Activated CD4-positive, alpha-beta T cell treated with anti-CD3 and anti-CD28 coated beads, Interleukin-2, Interleukin-4, amounts not matched to agents 100 ng/mL and 50 ng/mL, durations not matched to agents 16 hours and 8 hours (primary cell): Measurements from ENCODE around the gene RHOBTB3.

Source experiments
- DNase-seq: peaks from one replicate; pipeline ENCODE4 v3.0.0-alpha.2; 2020; ENCODE audit warnings: low spot score

RHOBTB3 gene

DNA sequence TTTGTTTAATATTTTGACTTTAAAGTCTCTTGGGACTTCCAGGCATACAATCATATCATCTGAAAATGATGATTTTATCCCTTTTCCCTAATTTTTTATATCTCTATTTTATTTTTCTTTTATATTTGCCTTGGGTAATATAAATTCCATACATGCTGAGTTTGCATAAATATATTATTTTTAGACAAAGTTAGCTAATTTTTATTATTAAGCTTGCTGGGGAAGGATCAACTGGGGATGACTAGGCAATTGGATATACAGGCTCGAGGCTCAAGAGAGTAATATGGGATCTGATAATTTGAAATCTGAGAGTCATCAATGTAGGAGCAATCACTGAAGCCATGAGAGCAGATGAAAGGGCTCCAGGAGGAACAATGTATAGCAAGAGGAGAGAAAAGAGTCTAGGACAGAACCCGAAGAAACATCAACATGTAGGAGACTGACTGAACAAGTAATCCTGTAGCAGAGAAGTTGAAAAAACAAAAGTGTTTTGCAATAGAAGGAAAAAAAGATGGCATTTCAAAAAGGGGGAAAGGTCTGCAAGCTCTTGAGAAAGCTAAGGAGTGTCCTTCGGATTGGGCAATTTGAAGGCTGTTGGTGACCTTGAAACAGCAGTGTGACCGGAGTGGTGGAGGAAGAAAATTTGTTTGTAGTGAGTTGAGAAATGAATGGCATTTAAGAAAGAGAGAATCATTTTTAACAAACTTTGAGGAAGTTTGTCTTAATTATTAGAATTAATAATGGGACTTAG is 17.0 kb upstream of the RHOBTB3 start:
- no peak for DNase-seq

DNA sequence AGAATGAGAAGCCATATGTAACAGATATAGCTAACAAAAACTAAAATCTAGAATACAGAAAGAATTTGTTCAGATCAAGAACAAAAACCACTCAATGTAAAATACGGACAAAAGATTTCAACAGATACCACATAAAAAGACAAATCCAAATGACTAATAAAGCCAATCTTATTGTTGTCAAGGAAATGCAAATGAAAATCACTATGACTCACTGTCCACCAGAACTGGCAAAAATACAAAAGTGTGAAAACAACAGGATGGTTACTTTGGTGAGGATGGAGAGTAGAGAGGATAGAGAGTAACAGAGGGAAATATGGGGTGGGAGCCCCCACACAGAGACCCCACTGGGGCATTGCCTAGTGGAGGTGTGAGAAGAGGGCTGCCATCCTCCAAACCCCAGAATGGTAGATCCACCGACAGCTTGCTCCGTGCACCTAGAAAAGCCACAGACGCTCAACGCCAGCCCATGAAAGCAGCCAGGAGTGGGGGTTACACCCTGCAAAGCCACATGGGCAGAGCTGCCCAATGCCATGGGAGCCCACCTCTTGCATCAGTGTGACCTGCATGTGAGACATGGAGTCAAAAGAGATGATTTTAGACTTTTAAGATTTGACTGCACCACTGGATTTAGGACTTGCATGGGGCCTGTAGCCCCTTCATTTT is 15.2 kb upstream of the RHOBTB3 start:
- peak; percentile 73 for DNase-seq

DNA sequence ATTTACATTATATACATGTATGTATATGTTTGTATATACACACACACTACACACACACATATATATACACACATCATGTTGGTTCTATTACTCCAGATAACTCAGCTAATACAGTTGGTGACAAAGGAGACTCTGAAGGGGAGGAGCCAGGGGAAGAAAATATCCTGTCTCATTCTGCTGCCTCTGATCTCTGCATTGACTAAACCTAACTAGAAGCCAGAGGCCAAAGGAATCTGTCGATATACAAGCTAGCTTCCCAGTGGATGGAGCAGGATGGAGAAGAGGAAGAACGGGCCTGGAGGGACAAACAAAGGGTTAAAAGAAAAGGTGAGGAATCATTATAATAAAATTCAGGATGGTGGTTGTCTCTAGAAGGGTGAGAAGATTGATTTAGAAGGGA is 13.7 kb upstream of the RHOBTB3 start:
- DNase-seq: no peak

DNA sequence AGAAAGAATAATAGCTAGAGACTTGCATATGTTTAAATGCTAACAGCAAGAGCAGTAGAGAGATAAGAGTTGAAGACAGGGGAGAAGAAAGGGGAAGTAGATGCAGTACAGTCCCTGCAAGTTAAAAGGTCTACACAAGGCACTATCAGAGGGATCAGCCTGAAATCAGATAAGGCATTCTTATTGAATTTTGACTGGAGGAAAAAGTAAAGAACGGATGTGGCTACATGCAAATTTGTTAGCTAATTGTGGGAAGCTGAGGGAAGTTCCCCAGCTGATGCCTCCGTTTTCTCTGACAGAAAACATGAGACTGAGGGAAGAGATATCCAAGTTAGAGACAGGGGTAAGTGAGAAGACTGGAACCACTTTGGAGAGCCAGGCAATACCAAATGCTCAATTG is 12.9 kb upstream of the RHOBTB3 start:
- DNase-seq: peak; percentile 72

DNA sequence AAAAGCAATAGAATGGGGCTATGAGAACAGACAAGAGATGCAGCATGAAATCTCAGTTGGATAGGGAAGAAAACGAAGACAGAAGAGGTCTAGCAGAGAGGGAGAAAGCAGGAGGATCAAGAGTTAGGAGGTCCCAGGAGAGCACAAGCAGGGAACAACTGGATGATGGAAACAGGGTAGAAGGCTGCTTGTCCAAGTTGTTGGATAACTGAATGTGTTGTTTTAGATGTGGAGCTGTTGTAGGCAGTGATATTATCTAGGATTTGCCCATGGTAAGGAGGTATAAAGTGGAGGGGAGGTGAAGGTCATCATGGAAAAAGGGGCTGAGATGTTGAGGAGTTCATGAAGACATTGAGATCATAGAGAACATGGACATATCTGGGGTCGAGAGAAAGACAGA is 12.4 kb upstream of the RHOBTB3 start:
- DNase-seq: no peak

DNA sequence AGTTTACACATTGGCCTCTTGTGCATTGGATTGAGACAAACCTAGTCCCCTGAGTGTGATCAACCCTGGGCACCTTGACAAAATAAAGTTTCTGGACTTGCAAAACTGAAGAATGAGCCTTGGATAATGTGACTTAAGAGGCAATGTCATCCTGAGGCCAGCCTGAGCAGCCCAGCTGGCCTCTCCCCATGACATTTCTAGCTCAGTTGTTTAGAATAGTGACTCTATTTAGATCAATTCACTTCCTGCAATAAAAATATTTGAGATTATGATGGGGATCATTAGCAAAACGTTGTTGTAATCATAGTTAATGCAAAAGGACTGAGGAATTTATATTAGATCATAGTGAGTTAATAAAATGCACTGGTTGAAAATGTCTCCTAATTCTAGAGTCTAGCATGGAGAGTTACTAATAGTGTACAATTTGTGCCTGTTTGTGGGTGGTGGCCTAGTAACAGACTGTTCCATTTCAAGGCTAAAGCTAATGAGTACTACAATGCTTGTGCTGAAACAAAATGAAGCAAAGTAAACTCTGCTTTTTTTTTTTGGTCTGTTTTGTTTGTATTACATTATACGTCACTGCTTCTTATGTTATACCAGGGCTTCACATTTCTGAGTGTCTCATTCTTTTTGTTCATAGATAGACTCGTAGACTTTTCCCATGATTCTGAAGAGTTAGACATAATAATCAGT is 10.9 kb upstream of the RHOBTB3 start:
- DNase-seq: no peak

DNA sequence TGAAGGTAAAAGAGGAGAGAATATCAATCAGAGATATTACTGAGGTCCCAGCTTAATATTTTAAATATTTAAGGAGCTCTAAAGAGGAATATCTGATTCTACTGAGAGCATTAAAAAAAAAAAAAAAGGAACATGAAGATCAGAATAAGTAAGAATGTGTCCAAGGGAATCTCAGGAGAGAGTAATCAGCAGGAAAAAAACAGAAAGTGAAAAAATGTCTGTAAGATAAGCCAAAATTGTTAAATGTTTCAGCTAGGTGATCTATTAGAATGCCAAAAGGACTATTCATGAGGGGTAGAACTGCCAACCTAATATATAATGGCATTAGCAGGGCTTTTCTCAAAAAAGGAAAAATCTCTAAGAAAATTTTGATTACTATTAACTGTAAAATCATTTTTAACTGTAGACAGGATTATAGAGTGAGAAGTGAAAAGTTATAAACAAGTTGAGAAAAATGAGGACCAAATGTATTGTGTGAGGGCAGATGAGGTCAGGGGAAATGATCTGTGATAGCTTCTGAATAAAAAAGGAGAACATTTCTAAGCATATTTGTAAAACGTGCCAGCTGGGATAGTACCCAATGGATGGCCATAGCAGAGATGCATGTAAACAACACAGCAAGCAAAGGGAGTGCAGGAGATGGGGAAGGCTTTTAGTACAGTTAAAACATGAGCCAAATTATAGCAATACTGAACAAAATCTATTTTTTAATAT is 9.4 kb upstream of the RHOBTB3 start:
- no peak for DNase-seq

DNA sequence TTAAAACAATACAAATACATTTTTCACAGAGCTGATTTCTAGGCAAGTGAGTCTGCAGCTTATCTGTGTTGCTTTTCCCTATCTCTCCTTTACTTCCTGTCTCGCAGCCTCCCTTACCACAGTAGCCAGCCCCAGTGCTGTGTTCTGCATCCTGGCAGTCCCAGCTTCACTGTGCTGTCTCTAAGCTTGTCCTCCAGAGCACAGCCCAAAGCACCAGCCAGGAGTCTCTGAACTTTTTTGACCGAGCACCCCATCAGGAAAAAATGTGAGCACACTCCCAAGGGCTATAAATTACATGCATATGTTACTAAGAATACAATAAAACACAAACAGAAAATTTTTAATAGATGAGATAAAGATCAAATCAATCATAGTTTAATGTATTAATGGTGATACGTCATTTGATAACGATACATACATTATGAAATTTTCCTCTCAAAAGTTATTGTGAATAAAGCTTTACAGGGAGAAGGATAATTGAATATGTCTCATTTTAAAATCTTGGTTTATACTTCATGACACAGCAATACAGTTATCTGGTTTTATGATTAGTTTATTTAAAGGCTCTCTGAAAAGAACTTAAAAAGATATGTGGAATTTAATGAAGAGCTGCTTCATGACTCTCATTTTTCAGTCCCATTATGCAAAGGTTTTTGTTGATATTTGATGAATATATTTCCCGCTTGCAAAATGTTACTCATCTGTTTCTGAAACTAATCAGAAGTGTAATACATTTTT is 7.3 kb upstream of the RHOBTB3 start:
- DNase-seq: no peak

DNA sequence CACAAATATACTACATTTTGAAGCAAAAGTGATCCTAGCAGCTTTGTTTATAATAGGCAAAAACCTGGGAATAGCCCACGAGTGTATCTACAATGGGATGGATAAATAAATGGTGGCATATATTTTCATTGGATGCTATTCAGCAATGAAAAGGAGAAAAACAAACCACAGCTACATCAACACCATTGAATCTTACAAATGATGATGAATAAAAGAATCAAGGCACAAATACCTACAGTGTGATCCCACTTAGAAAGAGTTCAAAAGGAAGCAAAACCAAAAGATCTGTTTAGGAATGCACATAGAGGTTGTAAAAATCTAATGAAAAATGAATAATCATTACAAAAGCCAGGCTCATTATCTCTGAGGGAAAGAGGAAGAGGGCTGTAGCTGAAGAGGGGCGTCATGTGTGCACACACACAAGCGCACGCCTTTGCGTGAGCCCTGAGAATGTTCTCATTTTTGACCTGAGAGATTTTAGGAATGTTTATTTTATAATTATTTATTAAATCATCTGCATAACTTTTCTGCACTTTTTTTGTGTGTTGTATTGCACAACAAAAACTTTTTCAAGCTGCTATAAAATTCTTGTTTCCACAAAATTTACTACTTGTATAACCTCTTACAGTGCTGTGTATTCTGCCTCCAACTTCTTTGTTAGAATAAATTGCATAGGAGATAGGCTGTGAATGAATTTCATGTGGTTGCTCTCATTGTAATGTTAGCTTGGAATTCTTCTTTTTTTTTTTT is 5.9 kb upstream of the RHOBTB3 start:
- no peak for DNase-seq

DNA sequence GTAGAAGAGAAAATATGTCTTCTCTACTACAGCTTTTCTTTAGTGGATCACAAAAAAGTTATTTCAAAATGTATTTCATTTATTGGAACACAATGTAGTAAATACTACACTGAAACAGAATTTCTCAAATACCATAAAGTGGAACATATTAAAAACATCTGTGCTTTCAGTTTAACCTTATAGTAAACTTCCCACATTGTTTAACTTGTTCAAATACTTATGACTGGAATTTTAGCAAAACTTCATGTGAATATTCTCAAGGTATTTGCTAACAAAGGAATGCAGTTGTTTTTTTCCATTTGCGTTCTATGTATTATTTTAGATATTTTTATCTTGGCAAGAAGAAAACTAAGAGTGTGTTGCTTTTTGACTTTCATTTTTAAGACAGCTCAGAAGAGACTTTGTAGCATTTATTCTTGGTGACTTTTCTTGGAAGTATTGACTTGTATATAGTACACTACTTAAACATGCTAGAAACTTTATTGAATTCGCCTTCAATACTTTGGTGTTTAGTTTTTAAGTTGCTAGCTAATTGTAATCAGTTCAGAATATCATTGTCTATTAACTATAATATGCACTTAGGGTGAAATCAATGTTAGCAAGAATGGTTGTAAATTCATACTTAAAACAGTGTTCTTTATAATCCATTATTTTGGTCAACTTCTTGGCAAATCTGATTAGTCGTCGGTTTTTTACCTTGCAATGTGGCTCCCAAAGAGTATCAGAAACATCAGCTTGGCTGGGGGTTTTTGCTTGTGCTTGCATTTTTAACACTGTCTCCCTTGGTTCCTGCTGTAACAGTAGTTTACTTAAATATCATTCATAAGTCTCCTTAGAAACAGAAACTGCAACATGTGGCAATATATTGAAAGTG is 5.0 kb upstream of the RHOBTB3 start:
- no peak for DNase-seq

DNA sequence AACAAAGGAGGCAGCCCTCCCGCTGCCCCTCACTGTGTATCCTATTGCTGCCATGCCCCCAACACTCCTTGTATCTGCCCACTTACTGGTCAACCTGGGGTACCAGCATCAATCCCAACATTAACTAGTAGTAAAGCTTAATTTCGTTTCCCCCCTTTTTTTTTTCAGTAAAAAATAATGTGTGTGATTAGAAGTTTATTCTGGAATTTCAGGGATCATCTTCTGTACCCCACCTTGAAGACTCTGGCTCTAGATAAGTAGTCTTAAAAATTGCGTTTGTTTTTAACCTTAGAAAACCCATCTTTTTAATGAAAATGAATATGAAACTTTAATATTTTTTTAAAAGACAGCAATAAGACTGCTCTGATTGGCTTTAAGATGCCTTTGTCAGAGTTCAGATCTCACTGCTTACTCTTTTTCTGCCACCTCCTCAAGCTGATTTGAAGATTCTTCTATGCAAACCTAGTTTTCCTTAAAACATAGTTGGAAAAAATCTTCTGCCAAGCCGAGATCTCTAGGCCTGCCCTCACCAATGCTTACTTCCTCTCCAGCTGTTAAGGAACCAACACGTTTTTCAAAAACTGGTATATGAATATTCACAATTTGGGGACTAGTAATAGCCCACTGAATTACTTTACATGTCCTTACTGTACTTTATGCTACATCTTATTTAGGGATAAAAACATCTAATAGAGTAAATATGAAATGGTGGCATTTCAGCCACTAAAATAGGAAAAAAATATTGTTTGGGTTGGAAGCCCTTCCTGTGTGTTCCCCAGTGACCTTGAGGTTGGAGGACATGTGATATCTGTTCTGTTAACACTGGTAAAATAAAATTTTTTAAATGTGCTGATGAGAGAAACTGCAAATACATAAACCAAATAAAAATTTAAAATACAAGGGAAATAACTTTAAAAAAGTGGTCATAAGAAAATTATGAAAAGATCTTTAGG is 4.0 kb upstream of the RHOBTB3 start:
- no peak for DNase-seq

DNA sequence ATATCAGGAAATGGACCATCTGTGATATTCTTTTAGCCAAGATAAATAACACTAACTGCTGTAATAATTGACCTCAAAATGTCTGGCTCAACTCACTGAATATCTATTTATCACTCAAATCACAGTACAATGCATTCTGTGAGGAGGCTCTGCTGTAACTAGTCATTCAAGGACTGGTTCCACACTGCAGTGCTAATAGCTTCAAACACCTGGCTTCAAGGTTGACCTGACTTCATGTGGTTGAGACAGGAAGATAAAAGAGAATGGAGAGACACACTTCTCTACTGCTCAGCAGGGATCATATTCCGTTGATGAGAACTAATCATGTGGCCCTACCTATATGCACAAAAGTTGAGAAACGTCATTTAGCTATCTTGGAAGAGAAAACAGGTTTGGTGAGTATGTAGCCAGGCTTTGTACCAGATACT is 3.4 kb upstream of the RHOBTB3 start:
- DNase-seq: no peak

DNA sequence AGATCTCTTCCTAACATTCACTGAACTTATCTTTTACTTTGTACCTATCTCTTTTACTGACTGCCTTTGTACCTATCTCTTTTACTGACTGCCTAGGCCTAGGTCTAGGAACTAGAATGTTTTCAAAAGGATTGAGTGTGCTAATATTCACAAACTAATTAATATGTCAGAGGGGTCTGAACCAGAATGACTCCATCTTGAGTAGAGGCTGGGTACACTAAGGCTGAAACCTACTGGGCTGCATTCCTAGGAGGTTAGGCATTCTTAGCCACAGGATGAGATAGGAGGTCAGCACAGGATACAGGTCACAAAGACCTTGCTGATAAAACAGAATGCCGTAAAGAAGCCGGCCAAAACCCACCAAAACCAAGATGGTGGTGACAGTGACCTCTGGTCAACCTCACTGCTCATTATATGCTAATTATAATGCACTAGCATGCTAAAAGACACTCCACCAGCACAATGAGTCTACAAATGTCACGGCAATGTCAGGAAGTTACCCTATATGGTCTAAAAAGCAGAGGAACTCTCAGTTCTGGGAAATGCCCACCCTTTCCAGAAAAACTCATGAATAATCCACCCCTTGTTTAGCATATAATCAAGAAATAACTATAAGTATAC is 2.5 kb upstream of the RHOBTB3 start:
- no peak for DNase-seq

DNA sequence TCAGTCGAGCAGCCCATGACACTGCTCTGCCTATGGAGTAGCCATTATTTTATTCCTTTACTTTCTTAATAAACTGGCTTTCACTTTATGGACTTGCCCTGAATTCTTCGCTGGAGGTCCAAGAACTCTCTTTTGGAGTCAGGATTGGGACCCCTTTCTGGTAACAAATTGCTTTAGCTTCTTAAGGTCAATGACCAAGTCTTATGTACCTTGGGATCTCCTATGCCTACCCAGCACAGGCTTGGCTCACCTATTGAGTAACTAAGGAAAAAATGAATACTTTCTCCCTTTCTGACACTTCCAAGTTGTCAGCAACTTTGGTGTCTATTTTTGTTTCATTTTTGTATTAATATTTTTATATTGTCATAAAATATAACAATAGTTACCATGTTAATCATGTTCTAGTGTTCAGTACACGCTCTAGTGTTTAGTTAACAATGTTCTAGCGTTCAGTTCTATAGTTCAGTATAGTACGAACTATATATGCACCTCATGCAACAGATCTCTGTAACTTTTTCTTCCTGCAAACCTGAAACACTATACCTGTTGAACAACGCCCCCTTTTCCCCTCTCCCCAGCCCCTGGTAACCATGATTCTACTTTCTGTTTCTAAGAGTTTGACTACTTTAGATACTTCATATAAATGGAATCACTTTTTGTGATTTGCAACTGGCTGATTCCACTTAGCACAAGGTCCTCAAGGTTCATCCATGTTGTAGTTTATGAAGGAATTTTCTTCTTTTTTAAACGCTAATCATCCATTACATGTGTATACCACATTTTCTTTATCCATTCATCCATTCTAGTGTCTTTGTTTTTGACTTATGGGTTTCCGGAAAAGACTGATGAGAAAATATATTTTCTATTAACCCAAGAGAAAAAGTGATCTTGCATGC is 1.8 kb upstream of the RHOBTB3 start:
- no peak for DNase-seq

DNA sequence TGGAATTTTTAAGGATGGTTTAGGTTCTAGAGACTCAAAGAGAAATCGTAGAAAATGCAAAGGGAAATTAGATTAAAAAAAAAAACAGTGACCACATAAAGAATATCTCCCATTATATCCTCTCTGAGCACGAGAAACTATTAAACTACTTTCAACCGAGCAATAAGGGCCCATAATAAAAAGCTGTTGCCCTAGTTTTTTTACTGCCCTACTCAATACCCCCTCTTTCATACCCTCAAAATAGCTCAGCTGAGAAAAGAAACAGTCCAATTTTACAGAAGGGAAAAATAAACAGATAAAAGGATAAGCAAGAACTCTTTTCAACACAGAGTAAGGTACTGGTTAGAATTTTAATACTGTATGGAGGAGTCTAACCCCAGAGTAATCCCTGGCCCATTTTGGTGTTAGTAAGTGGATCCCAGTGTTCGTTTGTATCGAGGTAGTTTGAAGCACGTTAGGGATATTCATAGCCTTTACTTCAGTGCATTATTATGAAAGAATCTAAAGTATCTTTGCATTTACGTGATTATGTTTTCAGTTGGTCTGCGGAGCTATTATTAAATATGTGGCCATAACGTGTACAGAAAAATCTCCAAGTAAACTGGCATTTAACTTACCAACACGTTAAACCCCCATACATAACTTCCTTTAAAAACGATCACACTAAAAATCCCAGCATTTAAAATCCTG is 980 bp upstream of the RHOBTB3 start:
- DNase-seq: no peak

DNA sequence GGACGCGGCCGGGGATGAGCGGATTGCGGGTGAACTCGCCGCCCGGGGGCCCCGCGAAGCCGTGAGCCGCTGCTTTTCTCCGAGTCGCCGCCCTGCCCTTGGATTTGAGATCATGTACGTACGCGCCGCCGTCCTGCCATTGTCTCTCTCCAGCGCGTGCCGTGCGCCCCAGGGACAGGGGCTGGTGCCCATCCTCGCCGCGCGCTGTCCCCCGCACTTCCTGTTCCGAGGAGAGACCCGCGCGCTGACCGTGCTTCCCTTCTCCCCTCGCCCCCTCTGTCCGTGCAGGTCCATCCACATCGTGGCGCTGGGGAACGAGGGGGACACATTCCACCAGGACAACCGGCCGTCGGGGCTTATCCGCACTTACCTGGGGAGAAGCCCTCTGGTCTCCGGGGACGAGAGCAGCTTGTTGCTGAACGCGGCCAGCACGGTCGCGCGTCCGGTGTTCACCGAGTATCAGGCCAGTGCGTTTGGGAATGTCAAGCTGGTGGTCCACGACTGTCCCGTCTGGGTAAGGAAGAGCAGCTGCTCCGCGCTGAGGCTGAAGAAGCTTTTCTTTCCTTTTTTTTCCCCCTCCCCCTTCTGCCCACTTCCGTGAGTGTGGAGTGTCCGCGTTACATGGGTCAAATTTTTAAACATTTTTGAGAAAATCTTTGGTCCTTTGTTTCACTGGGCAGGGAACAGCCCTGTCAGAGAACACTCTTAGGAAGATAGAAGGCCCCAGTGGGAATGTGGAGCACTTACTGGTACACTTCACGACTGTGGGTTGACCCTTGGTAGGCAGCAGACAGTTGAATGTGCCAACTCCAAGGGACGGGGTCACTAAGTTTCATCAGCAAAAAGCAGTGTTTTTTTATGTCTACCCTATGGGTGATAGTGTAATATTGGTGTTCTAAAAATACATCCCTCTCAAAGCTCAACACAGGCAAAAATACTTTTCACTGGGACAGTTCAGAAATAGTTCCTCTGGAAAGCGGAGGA is 727 bp downstream of the RHOBTB3 start:
- DNase-seq: no peak
